GM21423 (cell line): ENCODE measurements around the gene ST8SIA4.

Experiments
- ATAC-seq: cut with Tn5 transposase; IDR thresholded peaks from one replicate; pipeline ENCODE4 v1.9.1; 2021; ENCODE audit warnings: mild to moderate bottlenecking, moderate library complexity; ENCODE audit not compliant: unreplicated experiment

Gene ST8SIA4, protein sequence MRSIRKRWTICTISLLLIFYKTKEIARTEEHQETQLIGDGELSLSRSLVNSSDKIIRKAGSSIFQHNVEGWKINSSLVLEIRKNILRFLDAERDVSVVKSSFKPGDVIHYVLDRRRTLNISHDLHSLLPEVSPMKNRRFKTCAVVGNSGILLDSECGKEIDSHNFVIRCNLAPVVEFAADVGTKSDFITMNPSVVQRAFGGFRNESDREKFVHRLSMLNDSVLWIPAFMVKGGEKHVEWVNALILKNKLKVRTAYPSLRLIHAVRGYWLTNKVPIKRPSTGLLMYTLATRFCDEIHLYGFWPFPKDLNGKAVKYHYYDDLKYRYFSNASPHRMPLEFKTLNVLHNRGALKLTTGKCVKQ

GRCh38 chr5:100903039-100903887 is at the start of gene ST8SIA4:
Gene ST8SIA4 (minus strand): TSS chr5:100903282. CDS start chr5:100902955, 327 bp downstream.
- ATAC-seq, result peak; percentile 70

DNA sequence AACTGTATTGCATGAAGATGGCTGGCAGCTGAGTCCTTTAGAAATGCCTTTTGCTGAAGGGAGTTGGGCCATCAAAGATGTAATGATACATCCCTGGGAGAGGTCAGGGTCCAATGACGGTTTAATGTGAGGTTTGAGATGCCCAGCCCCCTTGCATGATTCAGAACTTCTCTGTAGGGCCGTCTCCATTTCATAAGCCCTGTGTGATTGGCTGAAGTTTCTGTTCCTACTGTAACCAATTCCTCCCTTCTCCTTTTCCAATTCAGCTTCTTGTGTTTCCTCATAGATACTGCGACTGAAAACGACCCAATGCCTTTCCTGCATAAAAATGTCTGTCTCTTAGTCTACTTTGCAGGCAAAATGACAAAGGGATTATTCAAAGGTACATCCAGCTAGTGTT is 47.9 kb upstream of the ST8SIA4 start:
- no peak for ATAC-seq

- ATAC-seq, result no peak
Measured at GRCh38 chr5:100913298-100913697, 10.2 kb upstream of the ST8SIA4 start.

DNA sequence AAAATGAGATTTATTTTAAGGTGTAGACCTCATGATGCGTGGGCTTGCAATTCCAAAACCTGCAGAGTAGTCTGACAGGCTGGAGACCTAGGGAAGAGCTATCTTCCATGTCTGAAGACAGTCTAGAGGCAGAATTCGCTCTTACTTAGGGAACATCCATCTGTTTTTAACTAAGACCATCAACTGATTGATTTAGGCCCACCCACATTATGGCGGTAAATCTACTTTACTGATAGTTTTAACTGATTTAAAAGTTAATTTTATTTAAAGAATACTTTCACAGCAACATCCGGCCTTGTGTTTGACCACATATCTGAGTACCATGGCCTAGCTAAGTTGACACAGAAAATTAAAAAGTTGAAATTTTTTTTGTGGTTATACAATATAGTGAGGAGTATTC is 6.0 kb upstream of the ST8SIA4 start:
- no peak for ATAC-seq

DNA sequence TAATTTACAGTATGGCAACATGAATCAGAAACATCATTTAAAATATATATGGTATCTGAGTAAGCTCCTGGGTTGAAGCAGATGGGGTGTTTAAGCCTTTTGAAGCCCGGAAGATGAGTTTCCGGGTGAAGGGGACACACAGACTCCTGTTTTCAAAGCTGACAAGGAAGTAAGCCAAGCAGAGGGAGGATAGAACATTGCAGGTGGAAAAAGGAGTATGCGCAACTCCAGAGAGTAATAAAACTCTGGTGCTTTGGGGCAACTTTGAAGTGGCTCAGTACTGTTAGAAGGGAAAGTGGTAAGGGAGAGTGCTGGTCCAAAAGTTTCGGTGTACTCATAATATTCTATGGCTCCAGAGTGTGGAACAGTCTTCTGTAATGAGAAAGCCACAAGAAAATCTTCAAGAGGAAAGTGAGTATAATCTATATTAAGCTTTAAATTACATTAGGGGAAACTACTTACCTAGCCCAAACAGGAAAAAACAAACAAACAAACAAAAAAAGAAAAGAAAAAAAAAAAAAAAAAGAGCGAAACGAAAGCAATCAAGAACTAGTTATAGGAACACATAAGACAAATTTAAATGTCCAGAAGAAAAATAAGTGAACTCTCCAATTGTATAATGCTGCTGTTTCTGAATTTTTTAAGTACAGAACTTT is 2.3 kb upstream of the ST8SIA4 start:
- no peak for ATAC-seq

DNA sequence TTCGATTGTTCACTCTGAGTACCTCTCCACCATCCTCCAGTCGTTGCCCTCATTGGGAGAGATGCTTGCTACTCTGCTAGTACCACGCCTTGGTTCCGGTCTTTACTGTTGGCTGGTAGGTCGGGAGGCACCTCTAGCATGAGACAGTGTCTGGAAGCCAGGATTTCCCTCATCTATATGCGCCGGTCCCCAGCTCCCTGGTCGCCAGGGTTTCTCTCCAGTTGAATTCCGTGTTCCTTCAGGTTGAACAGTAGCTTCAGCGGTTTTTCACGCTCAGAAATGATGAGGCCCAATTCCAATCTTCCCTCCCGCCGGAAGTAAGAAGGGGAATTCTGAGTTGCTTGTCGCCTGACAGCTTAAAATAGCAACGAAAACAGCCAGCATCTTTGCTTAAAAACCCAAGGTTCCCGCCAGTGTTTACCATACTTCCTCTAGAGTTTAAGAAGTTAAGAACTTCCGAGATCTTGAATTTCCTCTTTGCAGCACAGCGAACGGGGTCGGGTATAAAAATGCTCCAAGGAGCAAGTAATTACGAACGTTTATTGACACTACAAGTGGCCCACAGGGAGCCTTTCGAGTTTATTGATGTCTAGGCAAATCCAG is 1.3 kb upstream of the ST8SIA4 start:
- ATAC-seq, result peak; percentile 26

DNA sequence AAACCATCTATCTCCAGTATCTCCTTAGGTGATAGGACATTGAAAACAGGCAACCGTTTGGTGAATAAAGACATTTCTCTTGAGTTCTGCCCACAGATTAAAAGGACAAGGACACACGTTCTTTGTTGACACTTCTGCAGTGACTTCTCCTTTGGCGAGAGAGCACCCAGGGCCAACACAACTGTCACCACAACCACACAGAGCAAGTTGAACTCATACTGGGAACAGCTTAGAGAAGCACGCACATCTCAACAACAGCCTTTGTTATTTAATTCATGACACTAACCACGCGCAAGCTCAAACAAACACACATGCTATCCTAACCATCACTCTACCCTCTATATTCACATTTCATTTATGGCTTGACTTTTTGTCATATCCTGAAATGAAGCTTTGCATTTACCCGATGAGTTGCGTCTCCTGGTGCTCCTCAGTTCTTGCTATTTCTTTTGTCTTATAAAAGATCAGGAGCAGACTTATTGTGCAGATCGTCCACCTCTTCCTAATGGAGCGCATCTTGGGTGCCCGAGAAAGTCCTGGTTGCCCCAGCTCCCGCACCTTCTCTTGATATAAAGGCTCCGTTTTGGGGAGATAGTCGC is 543 bp downstream of the ST8SIA4 start:
- no peak for ATAC-seq

DNA sequence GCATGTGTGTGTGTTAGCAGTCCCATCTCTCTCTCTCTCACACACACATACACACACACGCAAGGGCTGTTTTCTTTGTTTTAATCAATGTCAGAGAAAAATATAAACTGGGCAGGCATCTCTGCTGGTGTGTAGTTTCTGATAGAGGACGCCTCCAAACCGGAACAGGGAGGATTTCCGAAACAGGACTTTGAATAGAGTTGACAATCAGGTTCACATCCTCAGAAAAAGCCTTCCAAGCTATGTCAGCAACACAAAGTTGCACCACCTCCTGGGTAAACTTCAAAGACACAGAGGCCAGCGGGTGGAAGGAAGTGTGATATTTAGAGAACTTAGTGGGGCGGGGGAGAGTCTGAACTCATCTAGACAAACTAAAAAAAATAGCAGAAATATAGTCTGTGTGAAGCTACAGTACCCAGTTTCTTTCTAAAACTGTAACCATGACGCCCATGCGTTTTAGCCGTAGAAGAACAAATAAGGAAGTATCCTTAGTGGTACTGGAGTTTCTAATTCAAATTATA is 1.2 kb downstream of the ST8SIA4 start:
- no peak for ATAC-seq

DNA sequence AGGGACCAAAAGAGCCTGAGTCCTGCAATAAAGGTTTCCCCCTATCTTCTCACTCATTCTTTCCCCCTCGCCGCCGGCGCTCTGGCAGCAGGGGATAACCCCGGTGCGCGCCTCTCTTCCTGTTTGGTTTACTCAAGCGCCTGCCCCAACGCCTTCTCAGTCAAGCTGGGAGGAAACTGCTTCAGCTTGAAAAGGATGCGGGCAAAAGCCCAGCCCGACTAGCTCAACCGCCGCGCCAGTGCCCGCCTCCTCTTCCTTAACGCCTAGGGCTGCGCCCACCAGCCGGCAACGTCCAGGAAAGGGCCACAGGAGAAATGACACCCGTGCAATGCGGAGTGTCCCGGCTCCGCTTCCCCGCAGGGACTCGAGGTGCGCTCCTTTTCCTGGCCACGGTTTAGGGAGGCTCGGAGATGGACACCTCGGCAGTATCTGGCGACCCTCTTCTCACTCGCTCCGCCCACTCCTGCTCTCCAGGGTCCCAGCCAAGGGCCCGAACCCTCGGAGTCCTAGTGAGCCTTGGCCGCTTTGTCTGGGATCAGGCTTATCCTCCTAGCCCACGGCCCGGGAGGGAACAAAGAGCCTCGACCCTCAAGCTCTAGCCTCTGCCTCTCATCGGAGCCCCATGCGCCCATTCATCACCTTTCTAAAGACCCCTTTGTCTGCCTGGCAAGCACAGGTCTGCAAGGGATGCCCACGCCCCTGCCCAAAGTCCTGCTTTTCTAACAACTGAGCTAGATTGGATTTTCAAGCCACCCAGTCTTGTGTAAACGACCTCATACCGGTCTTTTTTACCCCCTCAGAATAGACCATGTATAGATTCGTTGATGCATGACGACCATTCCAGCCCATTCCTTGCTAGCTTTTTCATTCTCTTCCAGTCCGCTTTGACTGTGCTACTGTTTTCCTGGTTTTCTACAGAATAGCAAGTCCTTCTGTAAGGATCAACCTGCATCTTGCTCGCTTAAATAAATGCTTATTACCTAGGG is 2.0 kb downstream of the ST8SIA4 start:
- peak; percentile 37 for ATAC-seq

- no peak for ATAC-seq
Measured at GRCh38 chr5:100900142-100900795, 2.8 kb downstream of the ST8SIA4 start.

DNA sequence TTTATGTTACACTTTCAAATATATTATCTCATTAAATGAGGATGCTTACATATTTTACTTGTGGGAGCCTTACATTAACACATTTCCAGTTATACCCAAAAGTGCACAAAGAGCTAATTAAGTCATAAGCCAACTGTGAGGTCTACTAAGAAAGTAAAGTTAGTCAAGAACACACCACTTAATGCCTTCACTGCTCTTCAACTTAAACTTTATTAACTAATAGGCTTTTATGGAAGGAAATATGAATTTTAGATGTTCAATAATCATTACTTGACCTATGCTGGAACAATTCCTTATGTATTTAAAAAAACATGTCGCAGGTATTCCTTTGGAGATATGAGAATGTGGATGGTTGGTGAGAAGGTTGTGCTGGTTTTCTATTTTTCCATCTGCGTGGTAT is 3.4 kb downstream of the ST8SIA4 start:
- no peak for ATAC-seq

DNA sequence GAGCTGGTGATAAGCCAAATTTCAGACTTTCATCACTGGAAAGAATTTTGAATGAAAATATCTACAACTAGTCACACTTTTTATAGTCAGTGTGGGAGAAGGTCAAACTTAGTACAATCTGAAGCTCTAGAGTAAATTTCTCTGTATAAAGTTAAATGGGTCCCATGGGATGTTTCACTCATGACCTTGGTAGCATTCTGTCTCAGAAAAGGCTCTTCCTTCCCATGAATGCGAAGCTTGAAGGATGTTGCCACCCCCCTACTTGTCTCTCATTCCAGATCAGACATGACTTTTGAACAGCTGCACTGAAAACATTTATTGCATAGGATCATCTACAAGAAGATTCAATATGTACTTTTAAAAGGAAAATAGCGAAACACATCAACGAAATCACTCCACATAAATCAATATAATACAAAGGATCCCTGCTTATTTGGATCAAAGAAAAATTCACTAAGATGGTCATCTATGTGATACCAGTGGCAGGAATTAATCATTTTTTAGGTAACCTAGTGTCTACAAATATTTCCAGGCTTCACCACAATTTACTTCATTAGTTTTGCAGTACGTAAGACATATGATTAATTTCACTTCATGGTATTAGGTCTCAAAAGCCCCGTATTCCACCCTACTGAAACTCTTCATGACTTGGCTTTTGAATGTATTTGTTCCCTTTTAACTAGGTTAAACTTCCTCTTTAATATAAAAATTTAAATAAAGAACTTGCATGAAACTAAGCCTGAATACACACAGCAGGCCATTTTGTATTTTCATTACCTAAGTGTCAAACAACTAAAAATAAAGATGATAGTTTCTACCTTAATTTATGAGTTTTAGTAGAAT is 4.4 kb downstream of the ST8SIA4 start:
- ATAC-seq, result no peak

DNA sequence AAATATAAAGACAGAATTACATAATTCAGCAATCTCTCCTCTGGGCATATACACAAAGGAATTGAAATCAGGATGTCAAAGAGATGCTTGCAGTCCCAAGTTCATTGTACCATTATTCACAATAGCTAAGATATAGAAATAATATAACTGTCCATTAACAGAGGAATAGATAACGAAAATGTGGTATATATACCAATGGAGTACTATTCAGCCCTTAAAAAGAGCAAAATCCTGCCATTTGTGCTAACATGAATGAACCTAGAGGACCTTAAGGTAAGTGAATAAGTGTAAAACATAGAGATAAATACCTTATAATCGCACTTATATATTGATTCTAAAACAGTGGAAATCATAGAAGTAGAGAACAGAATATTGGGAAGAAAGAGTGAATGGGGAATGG is 7.0 kb downstream of the ST8SIA4 start:
- ATAC-seq, result no peak

- peak; percentile 61 for ATAC-seq
Measured at GRCh38 chr5:100890461-100891008, 12.5 kb downstream of the ST8SIA4 start.

- ATAC-seq, result no peak
Measured at GRCh38 chr5:100889896-100890295, 13.2 kb downstream of the ST8SIA4 start.

GRCh38 chr5:100889165-100889743 is 13.8 kb downstream of the ST8SIA4 start:
- peak; percentile 59 for ATAC-seq

DNA sequence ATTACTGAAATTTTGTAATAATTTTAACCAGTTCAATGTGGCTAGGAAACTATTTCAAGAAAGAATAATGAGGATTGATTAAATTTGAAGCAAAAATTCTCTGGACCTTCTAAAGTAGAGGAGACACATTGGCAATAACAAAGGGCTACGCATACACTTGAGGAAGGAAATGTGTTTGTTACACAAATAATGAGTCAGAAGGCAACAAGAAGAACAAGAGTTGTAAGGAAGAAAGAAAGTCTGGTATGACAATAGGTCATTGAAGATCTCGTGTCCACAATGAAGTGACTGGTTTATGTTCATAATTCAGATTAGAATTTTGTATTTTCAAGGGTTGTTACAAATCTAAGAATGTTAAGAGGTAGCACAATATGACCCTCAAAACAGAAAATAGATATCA is 25.8 kb downstream of the ST8SIA4 start:
- no peak for ATAC-seq
